ENCODE results near the gene ATMIN.

The ATMIN gene

GRCh38 chr16:81026429-81026828 is 9.2 kb upstream of the ATMIN start:
- H3K9me3 ChIP-seq (ENCODE audit: severe bottlenecking): no peaks in the 10 kb centered on the region
- no peak overlapping the region for H3K27ac ChIP-seq
- no peak overlapping the region for H3K4me3 ChIP-seq (ENCODE audit: low read depth, low read length)
- H3K27me3 ChIP-seq (ENCODE audit: insufficient read depth, low read depth, severe bottlenecking): no peaks in the 10 kb centered on the region
- peaks cover 14% of the 10 kb centered on the region for H3K36me3 ChIP-seq
- no peak for DNase-seq
- TF ChIP-seq CTCF (IDR thresholded peaks at IDR 0.05; ENCODE audit: low read depth, low read length): no peak

DNA sequence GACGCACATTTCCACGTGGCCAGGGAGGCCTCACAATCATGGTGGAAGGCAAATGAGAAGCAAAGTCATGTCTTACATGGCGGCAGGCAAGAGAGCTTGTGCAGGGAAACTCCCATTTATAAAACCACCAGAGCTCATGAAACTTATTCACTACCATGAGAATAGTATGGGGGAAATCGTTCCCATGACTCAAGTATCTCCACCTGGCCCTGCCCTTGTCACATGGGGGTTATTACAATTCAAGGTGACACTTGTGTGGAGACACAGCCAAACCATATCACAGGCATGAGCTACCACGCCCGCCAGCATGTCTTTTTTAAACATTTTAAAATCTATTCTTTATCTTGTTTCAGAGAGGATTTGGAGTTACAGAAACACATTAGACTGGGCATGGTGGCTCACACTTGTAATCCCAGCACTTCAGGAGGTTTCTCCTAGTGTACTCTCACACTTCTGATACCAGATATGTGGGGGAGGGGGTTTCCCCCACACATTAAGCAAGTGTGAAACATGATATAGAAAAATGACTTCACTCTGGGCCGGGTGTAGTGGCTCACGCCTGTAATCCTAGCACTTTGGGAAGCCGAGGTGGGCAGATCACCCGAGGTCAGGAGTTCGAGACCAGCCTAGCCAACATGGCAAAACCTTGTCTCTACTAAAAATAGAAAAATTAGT is 5.6 kb upstream of the ATMIN start:
- TF ChIP-seq CTCF (IDR thresholded peaks at IDR 0.05; ENCODE audit: low read depth, low read length): no peak
- Histone ChIP-seq H3K27ac (no peak overlapping the region), H3K36me3 (peaks cover 10% of the 10 kb centered on the region; the same call in 1 of the 2 replicates), H3K9me3 (ENCODE audit: severe bottlenecking) (no peaks in the 10 kb centered on the region), H3K4me3 (ENCODE audit: low read depth, low read length) (no peak overlapping the region), H3K27me3 (ENCODE audit: insufficient read depth, low read depth, severe bottlenecking) (no peaks in the 10 kb centered on the region)
- DNase-seq: no peak

- Histone ChIP-seq H3K27me3 (ENCODE audit: insufficient read depth, low read depth, severe bottlenecking) (no peaks in the 10 kb centered on the region), H3K9me3 (ENCODE audit: severe bottlenecking) (no peaks in the 10 kb centered on the region), H3K4me3 (ENCODE audit: low read depth, low read length) (peak overlapping the region; percentile 41), H3K36me3 (no peaks in the 10 kb centered on the region), H3K27ac (peak overlapping the region; percentile 45; the same call in 1 of the 2 replicates)
- peak; percentile 10 for DNase-seq
- no peak for TF ChIP-seq CTCF (IDR thresholded peaks at IDR 0.05; ENCODE audit: low read depth, low read length)
Observed at GRCh38 chr16:81035975-81036750, 521 bp downstream of the ATMIN start.

DNA sequence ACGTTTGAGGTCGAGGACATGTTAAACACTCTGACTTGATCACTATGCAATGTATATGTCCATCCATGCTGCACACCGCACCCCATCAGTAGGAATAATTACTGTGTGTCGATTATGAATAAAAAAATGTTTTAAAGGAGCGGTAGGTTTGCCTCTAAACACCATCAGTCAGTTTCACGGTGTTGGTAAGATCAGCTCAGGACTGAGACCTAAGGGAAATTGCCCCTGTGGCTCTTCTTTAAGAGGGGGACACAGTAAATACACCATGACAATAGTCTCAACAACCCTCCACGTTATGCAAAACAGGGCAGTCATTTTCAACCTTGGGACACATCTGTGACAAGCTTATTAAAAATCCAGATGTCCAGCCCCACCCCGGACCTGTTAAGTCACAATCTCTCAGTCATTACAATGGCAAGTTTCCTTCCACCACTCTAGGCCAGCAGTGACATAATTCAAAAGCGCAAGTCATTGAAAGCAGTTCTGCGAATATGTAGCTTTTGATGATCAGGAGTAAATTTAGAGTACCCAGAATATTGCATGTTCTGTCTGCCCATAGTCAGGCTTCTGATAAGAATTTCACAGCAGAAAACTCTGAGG is 1.2 kb downstream of the ATMIN start:
- H3K36me3 ChIP-seq: no peaks in the 10 kb centered on the region

DNA sequence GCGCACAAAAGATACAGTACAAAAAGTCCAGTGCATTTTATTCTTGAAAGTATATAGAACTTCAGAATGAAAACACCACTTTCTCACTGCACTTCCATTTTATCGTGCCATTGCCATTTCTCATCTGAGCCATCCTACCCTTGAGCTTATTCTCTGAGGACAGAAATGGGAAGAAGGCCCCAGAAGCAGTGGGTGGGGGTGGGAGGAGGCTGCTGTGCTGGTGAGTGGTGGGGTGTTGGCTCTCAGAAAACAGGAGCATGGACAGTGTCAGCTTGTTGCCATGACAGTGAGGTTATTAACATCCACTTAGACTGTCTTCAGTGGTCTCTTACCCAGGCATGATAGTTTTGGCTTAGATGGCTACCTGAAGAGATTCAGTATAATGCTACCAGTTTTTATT is 4.5 kb downstream of the ATMIN start:
- no peak for DNase-seq
- TF ChIP-seq CTCF (IDR thresholded peaks at IDR 0.05; ENCODE audit: low read depth, low read length): no peak
- Histone ChIP-seq H3K4me3 (ENCODE audit: low read depth, low read length) (no peak overlapping the region), H3K9me3 (ENCODE audit: severe bottlenecking) (no peaks in the 10 kb centered on the region), H3K27ac (no peak overlapping the region), H3K36me3 (no peaks in the 10 kb centered on the region), H3K27me3 (ENCODE audit: insufficient read depth, low read depth, severe bottlenecking) (no peaks in the 10 kb centered on the region)

More for the DNA sequence above, 1.2 kb downstream of the ATMIN start:
- Histone ChIP-seq H3K9me3 (ENCODE audit: severe bottlenecking) (no peaks in the 10 kb centered on the region), H3K27me3 (ENCODE audit: insufficient read depth, low read depth, severe bottlenecking) (no peaks in the 10 kb centered on the region), H3K27ac (no peak overlapping the region), H3K4me3 (ENCODE audit: low read depth, low read length) (peak overlapping the region; percentile 41)
- TF ChIP-seq CTCF (IDR thresholded peaks at IDR 0.05; ENCODE audit: low read depth, low read length): no peak
- DNase-seq: no peak

Data from WERI-Rb-1 (cell line).